Bronchial epithelial cell (primary cell): Measurements from ENCODE around the gene CARNS1. TPM values are rescaled to one million over a fixed set of nuclear protein-coding genes. Genes with fewer than 3 reads are reported as not detected.

Experiments used
- DNase-seq: peaks from one replicate; pipeline ENCODE4 v3.0.0-alpha.2; 2010; ENCODE audit warnings: low read depth
- FAIRE-seq: peaks from 2 replicates; lab custom pipeline; 2011; peaks lifted over from hg19 to GRCh38; lab: Jason Lieb, UNC
- H3K27me3 ChIP-seq: 2 replicates; pipeline ENCODE4 v1.5.1; 2011; ENCODE audit warnings: low read length; ENCODE audit not compliant: control insufficient read depth, insufficient read depth
- H3K36me3 ChIP-seq: 2 replicates; pipeline ENCODE4 v1.5.1; 2011; ENCODE audit warnings: low read length; ENCODE audit not compliant: control insufficient read depth, insufficient read depth
- H3K4me3 ChIP-seq: 2 replicates; pipeline ENCODE4 v1.5.1; 2011; ENCODE audit warnings: mild to moderate bottlenecking, low read depth, low read length, control low read depth
- CTCF ChIP-seq: IDR thresholded peaks from 2 replicates; pipeline ENCODE4 v1.5.1; 2011; ENCODE audit warnings: mild to moderate bottlenecking, moderate library complexity, low read length, control low read depth, inconsistent platforms; ENCODE audit not compliant: insufficient read depth, severe bottlenecking
- total RNA-seq: library from RNA; depleted of rRNA; stranded (reverse); fragments of >200 nt; gene quantifications from 2 replicates; pipeline ENCODE4 v1.2.1, GENCODE V29; 2014

The CARNS1 gene
- under 0.01 TPM in 1 of 2 replicates, not detected in the other for total RNA-seq

DNA sequence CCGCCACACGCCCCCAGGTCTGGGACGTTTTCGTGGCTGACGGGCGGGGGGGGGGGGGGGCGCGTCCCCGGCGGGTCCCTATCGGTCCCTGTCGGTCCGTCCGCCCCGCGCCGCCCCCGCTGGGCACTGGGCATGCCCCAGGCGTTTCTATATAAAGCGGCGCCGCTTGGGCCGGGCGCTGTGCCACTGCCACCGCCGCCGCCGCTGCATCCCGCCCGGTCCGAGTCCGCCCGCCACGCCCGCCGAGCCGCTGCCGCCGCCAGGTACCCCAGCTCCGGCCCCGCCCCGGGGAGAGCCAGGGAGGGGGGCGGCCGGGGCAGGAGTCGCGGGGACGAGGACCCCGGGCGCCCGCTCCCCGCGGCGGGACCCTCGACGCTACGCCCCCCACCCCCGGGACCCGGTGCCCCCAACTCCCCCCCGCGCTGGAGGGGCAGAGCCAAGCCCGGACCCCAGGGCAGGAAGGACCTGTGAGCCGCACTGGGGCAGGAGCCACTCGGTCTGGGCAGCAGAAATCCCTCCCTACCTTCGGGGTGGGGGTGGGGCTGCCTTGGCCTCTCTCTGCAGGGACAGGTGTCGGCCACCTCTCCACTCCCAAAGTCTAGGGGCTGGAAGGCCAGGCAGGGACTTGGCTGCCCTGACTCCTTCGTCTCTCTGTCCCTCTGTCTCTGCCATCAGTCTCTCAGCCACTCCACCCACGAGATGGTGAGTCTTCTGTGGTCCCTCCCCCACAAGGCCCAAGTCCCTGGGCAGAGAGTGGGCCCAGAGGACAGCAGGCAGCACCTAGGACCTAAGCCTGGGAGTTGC, at the start of gene CARNS1:
CARNS1 (plus strand) TSS at position 178 of the 804 bp plus-strand sequence; CDS start at position 700, 522 bp downstream.
- Histone ChIP-seq H3K36me3 (no peaks in the 10 kb centered on the region), H3K4me3 (no peak within 1 kb of the TSS), H3K27me3 (peaks cover 4% of the 10 kb centered on the region)
- TF ChIP-seq CTCF: no peak
- FAIRE-seq (no peak), DNase-seq (no peak)

DNA sequence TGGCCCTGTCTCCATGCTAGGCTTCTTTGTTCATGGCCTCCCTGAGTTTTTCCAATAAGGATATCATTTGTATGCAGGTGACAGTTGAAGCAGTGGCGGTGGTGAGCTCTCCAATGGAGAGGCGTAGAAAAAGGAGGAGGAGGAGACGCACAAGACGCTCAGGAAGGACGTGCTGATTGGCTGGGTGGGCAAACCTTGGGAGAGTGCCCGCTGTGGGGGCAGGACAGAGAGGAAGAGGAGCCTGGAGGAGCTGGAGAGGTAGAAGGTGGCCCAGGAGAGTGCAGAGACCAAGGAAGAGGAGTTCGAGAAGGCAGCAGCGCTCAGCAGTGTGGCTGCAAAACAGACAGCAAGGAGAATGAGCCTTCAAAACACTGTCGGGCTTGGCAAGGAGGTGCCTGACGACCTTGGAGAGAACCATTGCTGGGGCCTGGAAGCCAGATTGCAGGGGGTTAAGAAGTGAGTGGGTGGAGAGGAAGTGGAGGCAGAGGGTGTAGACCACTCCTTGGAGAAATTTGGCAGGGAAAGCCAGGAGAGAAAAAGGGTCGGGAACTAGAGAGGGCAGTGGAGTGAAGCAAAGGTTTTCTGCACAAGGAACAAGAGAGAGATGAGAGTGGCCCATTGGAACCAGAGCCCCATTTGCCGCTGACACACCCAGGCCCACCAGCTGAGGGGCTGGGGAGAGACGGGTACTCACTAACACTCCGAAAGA, 49.6 kb upstream of the CARNS1 start:
- Histone ChIP-seq H3K27me3 (no peaks in the 10 kb centered on the region), H3K4me3 (no peak overlapping the region), H3K36me3 (peaks cover 3% of the 10 kb centered on the region)
- TF ChIP-seq CTCF: no peak
- no peak for DNase-seq
- peak; percentile 32 for FAIRE-seq

DNA sequence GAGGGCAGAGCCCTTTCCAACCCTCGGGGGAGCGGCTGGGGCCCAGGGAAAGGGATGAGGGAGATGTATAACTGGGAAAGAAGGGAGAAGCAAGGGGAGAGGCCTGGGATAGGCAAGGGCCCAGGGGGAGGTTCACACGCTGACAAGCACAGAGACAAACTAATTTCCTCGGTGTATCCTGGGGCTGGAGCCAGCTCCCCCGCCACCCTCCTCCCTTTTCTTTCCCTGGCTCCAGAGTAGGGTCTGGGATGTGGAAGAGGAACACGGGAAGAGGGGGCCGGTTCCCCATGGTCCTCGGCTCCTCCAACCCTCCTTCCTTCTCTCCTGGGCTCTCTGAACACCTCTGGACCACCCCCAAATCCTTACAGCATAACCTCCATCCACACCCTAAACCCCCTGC, 48.9 kb upstream of the CARNS1 start:
- no peaks in the 10 kb centered on the region for H3K27me3 ChIP-seq
- no peak overlapping the region for H3K4me3 ChIP-seq
- DNase-seq: no peak
- peak; percentile 7 for FAIRE-seq
- no peak for TF ChIP-seq CTCF
- H3K36me3 ChIP-seq: peaks cover 3% of the 10 kb centered on the region

GRCh38 chr11:67366961-67367760, 48.3 kb upstream of the CARNS1 start:
- H3K4me3 ChIP-seq: no peak overlapping the region
- peaks cover 3% of the 10 kb centered on the region for H3K36me3 ChIP-seq

DNA sequence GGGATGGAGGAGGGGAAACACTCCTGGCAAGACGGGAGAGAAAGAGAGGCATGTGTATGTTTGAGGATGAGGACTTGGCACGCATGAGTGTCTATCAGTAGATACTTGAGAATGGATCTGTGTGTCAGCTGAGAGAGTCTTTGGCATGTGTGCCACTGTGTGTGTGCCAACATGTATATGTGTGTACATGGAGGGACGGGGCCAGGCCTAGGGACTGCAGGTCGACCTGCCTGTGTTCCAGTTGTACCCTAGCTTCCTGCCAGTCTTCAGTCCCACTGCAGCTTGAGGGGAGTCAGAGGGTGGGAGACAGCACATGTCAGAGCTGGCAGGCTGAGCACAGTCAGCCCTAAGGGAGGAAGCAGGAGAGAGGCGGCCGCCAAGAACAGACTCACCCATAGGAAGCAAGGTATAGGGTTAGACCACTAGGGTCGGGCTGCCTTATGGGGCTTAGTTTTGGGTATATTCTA, 47.7 kb upstream of the CARNS1 start:
- no peak for TF ChIP-seq CTCF
- FAIRE-seq (peak; percentile 58), DNase-seq (no peak)
- no peak overlapping the region for H3K4me3 ChIP-seq
- H3K36me3 ChIP-seq: peaks cover 3% of the 10 kb centered on the region
- H3K27me3 ChIP-seq: no peaks in the 10 kb centered on the region

More at GRCh38 chr11:67366961-67367760, 48.3 kb upstream of the CARNS1 start:
- H3K27me3 ChIP-seq: no peaks in the 10 kb centered on the region
- FAIRE-seq: peak; percentile 47
- no peak for DNase-seq
- no peak for TF ChIP-seq CTCF
